Measurements from ENCODE around the gene PNLIPRP3. TPM values are rescaled to one million over a fixed set of nuclear protein-coding genes. Genes with fewer than 3 reads are reported as not detected.

PNLIPRP3 gene
- total RNA-seq, 1 donor from 2014 or later, result not detected

GRCh38 chr10:116526219-116526618, 98.6 kb downstream of the PNLIPRP3 start:
- Histone ChIP-seq H3K4me1 (no peaks in the 10 kb centered on the region), H4K20me1 (ENCODE audit: low read depth) (no peaks in the 10 kb centered on the region), H3K4me3 (no peak overlapping the region), H3K79me2 (ENCODE audit: low read depth) (no peaks in the 10 kb centered on the region), H3K27me3 (no peaks in the 10 kb centered on the region), H3K36me3 (no peaks in the 10 kb centered on the region), H3K9ac (no peak overlapping the region), H3K9me3 (ENCODE audit: low read depth) (no peaks in the 10 kb centered on the region), H3F3A (ENCODE audit: low read depth) (no peaks in the 10 kb centered on the region), H2AFZ (replicated peaks) (no peak overlapping the region), H3K4me2 (no peak overlapping the region), H3K27ac (no peak overlapping the region)
- H3K4me1 Mint-ChIP-seq, result no peaks in the 10 kb centered on the region
- no peak overlapping the region for H3K4me3 Mint-ChIP-seq
- no peaks in the 10 kb centered on the region for H3K36me3 Mint-ChIP-seq
- TF ChIP-seq EZH2phosphoT487 (IDR thresholded peaks at IDR 0.05), result no peak
- no peak for TF ChIP-seq CTCF (IDR thresholded peaks at IDR 0.05)
- no peak for TF ChIP-seq EZH2 (IDR thresholded peaks at IDR 0.05)
- H3K27me3 Mint-ChIP-seq (ENCODE audit: insufficient read depth, low read depth), result peaks cover 2% of the 10 kb centered on the region
- DNase-seq (ENCODE audit: low spot score), result no peak
- H3K27ac Mint-ChIP-seq, result no peak overlapping the region
- H3K9me3 Mint-ChIP-seq, result peaks cover 2% of the 10 kb centered on the region

Small RNA genes lying within 50 kb of the gene (small RNA-seq; reads per million reads assigned to genes)
- gene SNRPGP6, result not detected

Other genes with a start within 250 kb of the PNLIPRP3 start
- 14.0 and 14.6 TPM in 2 replicates for gene GFRA1, start 154.6 kb upstream of the PNLIPRP3 start, total RNA-seq (ENCODE audit: low replicate concordance)
- not detected in 2 replicates for gene CCDC172, start 103.4 kb upstream of the PNLIPRP3 start, total RNA-seq (ENCODE audit: low replicate concordance)
- not detected in 2 replicates for gene PNLIP, start 118.1 kb downstream of the PNLIPRP3 start, total RNA-seq (ENCODE audit: low replicate concordance)
- gene PNLIPRP1, start 163.1 kb downstream of the PNLIPRP3 start, total RNA-seq (ENCODE audit: low replicate concordance), result not detected in 2 replicates
- gene PNLIPRP2, start 193.1 kb downstream of the PNLIPRP3 start, total RNA-seq (ENCODE audit: low replicate concordance), result 0.74 and 1.6 TPM in 2 replicates